GM19099 (cell line): Measurements from ENCODE around the gene AGAP1.

Experiments used
- POLR2A ChIP-seq: IDR thresholded peaks from 3 replicates; pipeline ENCODE4 v1.6.1; 2011; ENCODE audit warnings: low read depth; ENCODE audit not compliant: insufficient read length; ENCODE audit errors: extremely low read depth

Gene AGAP1

DNA sequence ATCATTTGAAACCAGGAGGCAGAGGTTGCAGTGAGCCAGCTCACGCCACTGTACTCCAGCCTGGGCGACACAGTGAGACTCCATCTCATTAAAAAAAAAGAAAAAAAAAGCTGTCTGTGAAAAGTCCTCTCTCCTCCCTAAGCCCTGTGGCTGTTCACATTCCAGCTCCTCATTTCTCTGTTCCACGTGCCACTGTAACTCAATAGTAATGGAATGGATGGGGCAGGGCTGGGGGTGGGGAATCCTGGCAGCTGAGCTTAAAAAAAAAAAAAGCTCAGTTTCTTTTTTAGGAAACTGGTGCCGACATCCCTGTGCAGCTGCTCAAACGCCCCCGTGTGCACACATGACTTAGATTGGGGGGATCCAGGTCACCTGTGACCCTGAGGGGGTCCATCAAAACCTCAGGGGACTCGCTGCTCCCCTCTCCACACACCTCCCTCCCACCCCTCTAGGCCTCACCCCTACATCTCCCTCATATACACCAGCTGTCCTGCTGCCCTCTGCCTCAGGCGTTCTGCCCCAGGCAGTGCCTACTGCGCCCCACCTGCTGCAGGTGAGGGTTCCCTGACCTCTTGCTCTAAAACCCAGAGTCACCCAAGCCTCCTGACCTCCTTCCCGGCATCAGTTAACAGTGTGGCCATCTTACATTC is 255.4 kb downstream of the AGAP1 start:
- TF ChIP-seq POLR2A: no peak

GRCh38 chr2:235749771-235750160 is 255.9 kb downstream of the AGAP1 start:
- TF ChIP-seq POLR2A: no peak

GRCh38 chr2:235752846-235753245 is 259.0 kb downstream of the AGAP1 start:
- TF ChIP-seq POLR2A: no peak

DNA sequence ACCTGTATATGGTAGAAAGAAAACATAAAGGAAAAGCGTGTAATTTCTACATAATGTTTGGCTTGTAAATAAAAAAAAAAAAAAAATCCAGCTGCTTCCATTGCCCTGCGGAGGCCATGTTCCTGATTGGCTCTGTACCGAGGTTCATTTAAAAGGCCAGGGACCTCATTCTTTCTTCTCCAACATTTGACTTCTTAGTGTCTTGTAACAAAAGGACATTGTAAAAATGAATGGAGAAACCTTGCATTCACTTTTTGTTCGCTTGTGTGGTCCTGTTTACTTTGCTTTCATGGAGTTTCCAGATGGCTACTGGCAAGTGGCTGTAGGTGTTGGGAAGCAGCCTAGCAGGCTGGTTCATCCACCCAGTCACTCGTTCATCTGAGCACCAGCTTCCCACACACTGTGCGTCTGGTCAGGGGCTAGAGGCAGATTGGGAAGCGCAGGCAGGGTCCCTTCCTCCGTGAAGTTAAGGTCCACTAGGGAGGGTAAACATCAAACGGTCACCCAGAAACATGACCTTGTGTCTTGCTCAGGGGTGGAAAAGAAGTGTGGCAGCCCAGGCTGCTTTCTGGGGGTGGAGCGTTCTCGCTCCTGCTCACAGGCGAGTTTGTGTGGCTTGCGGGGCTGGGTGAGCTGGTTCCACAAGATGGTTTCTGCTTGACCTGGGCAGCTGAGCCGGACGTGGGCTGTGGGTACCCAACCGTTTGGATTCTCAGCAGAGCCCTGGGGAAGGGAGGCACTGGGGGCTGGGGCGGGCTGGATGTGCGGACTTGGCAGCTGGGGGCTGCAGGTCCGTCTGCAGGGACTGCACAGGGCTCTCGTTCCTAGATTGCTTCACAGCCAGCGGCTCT is 260.7 kb downstream of the AGAP1 start:
- TF ChIP-seq POLR2A: no peak

- no peak for TF ChIP-seq POLR2A
Observed at GRCh38 chr2:235756491-235756890, 262.6 kb downstream of the AGAP1 start.

DNA sequence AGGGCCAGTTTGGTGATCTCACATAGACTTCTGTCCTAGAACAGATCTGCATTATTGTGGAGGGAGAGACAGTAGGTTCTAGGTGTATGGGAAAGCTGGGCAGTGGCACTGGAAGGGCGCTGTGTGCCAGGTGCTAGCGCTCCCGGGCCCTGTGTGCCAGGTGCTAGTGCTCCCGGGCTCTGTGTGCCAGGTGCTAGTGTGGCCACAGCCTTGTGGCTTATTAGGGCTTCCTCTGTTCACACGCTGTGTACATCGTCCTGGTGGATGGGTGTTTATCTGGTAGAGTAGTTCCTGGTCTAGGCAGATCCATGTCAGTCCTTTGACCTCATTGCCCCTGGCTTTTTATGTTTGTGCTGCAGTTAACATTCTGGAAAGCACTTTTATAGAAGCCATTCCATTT is 263.4 kb downstream of the AGAP1 start:
- no peak for TF ChIP-seq POLR2A

DNA sequence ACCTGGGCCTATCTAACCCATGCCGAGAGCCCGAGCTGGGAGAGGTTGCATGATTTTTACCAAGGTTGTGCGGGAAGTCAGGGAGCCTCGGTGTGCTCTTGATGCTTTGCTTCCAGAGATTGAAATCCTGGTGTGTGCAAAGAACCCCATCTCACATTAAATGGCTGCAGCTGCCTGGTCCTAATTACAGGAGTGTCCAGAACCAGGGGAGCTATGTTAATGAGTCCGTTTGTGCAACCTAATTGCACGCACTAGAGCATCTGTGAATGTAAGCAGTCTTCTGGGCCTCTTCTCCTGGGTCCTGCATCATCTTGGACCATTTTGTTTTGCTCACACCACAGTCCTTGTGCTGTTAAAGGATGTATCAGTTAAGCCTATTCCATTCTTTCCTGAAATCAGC is 263.8 kb downstream of the AGAP1 start:
- no peak for TF ChIP-seq POLR2A

DNA sequence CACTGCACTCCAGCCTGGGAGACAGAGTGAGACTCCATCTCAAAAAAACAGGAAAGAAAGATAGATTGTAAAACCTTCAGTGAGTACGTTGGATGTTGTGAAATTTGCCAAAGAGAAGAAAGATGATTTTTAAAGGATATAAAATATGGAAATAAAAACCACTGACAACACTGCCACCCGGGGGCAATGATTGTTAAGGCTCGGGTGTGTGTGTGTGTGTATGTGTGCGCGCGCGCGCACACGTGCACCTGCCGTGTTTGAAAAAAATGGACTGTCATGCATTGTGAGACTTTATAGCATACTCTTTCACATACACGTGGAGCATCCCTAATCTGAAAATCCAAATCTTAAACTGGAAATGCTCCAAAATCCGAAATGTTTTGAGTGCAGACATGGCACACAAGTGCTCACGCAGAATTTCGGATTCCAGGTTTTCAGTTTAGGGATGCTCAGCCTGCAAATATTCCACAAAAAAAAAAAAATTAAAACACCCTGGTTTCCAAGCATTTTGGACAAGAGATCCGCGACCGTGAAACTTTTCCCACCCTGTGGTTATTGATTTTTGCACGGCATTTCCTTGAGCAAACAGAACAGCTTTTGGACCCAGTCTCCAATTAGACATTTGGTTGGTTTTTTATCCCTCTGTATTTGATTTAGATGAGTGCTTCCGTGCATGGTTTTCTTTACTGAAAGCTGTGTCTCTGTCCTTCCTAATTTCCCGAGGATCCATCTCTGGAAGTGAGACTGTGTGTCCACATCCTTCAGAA is 269.2 kb downstream of the AGAP1 start:
- TF ChIP-seq POLR2A: no peak

DNA sequence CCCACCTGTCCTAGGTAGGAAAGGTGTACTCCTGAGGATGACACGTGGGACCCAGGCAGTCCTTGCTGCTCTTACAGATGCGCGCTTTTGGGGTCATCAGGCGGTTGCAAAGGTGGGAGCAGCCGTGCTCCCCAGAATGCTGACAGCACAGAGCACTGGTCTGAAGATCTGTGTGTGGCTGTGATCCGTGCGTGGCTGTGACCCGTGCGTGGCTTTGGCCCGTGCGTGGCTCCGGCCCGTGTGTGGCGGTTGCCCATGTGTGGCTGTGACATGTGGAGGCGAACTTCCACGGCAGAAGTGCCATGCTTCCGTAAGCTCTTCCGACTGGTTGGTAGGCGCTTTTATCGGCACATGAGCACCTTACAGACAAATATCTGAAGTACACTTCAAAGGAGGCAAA is 270.0 kb downstream of the AGAP1 start:
- TF ChIP-seq POLR2A: no peak

DNA sequence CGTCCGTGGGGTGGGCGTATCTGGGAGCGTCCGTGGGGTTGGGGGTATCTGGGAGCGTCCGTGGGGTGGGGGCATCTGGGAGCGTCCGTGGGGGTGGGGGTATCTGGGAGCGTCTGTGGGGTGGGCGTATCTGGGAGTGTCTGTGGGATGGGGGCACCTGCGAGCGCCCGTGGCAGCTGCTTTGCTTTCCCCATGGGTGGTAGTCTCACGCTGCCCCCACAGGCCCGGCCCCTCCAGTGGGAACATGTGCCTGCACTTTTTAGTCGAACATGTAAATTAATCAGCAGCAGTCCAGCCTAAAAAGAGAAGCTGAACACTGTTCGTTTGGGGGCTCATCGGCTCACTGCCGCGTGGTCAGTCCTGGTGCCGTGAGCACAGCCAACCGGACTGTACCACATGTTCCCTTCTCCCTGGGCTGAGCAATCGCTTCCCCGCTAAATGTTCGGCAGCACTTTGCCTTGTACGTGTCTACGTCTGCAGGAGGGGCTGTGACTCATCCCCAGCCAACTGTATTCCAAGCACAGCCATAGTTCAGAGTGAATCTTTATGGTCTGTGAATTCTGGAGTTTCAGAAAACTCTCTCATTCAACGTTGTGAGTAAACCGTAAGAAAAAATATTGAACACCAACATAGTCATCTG is 271.5 kb downstream of the AGAP1 start:
- no peak for TF ChIP-seq POLR2A

GRCh38 chr2:235766278-235766677 is 272.4 kb downstream of the AGAP1 start:
- TF ChIP-seq POLR2A: no peak

- no peak for TF ChIP-seq POLR2A
Observed at GRCh38 chr2:235768606-235769005, 274.8 kb downstream of the AGAP1 start.

DNA sequence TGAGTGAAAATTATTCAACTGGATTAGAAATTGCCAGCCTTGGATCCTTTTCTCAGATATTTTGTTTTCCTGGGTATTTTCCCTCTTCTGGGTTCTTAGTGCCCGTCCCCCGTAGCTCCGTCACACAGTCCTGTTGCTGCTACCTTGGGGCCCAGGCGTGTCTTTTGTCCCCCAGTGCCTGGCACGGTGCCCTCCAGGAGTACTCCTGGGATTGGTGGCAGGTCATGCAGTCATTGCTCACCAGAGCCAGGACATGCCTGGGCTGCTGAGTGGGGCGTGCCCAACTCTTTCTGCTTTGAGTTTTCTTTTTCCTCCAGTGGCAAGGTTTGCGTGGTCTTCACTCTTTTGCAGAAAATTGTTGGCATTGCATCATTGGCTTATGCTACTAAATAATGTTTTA is 275.2 kb downstream of the AGAP1 start:
- TF ChIP-seq POLR2A: no peak

DNA sequence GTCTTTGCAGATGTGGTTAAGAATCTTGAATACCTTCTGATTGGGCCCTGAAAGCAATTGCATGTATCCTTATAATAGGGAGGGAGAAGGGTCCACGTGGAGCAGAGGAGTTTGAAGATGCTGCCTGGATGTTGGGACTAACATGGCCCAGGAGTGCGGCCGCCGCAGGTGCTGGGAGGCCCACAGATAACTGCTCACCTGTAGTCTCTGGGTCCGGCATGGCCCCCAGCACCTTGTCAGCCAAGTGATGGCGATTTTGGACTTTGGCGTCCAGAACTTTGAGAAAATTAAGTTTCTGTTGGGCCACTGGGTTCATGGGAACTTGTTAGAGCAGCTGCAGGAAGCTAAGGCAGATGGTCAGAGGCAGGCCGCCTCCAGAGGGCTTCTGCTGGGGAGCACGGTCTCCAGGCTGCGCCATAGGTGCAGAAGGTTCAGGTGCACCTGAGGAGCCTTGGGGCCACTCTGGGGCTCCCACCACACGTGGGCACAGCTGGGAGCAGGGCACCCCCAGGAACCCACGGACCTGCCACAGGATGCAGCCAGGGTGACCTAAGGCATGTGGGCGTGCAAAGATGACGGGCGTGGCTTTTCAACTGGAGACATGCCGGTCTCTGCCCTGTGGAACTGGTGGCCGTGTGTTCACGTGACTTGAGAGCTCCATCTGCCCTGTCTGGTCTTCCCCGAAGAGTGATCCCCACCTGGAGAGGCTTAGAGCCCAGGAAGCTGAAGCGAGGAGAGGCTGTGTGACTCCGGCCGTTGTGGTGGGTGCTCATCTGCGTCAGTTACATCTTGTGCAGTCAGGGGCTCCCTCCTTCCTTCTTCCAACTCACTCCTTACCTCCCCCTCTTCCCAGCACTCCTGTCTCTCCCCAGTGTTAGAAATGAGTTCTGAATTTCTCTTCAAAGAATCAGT is 277.3 kb downstream of the AGAP1 start:
- TF ChIP-seq POLR2A: no peak

GRCh38 chr2:235773188-235773928 is 279.5 kb downstream of the AGAP1 start:
- TF ChIP-seq POLR2A: no peak
